ENCODE data around the gene XIAP.

XIAP gene

DNA sequence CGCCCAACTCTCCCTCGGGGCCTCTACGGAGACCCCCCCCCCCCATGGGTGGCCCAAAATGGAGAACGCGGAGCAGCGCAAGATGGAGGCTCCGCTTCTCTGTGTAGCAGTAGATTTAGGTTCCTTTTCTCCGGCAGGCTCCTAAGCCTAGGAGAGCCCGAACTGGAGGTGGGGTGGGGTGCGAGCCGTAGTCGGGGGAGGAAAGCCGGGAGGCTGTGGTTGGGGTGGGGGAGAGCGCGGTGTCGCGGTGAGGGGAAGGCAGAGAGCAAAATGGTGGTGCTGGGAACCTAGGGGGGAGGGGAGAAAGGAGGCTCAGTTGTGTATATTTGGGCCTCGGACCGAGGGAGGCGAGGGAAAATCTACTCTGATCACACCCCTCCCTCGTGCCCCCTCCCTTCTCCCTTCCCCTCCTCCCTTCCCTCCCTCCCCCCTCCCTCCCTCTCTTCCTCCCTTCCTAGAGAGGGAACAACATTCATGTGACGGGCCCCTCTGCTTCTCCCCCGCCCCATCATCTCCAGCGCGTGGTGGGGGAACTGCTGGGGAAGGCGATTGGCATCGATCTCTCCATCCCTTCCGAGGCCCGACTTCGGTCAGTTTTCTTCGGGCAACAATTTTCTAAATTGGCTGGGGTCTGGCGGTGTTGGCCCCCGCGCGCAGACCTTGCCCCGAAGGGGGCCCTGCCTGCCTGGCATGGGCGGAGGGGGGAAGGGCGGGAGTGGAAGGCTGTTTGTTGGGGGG lies 101.6 kb downstream of the XIAP start, which contains the start of gene STAG2:
STAG2 (plus strand) TSS at position 439 of the 738 bp plus-strand sequence. CDS start 60,922 bp downstream, outside the sequence.
- peak; percentile 10 to 54 (median 44) for DNase-seq

DNA sequence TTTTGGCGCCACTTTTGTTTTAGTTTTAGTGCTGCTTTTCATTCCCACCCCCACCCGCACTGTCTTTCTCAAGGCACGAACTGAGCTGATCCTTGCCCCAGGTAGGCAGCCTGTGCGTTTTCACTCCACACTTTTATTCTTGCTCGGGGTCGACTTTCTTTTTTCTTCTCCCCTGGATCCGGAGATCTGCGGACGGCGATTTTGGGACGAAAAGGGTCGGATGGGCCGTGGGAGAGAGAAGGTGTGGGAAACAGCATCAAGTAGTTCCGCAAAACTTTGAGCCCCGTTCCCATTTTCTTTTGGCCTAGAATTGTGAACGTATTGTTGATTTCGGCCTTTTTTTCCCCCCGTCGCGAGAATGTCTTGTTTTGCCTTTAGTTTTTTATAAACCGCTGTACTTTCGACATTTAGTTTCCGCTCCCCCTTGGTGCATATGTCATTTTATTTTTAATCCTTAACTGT lies 102.2 kb downstream of the XIAP start:
- DNase-seq = no peak

DNA sequence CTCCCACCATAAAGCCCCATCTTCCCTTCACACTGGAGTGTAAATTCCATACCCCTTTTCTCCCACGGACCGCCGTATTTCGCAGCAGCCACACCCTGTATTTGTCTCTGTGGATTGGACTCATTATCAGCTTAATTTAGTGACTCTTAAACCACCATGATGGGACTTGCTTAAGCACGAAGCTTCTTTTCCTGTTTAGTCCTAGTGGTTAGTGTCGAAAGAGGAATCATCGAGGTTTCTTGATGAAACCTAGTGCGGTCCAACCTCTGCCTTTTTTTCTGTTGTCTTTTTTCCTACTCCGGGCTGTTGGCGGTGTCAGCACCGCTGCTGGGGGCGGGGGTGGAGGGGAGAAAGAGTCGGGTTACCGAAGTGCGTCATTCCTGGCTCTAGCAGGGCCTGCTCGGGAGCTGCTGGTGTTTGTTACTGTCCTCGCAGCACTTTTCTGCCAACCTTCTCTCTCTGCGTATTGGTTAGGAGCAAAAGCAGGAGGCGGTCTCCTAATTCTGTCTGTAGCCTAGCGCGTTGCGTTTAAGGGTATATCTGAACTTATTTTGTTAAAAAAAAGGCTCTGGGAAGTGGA lies 103.0 kb downstream of the XIAP start:
- peak; percentile 40 to 69 (median 45) for DNase-seq
